Loucy (cell line): ENCODE measurements around the gene IFT122.

Experiments used
- H2AFZ ChIP-seq: fragments of 200-600 bp; sonication (generic); 2 replicates; pipeline ENCODE4 v1.6.0; 2016; ENCODE audit warnings: antibody characterized with exemption, mild to moderate bottlenecking, low read length, moderate library complexity
- H3F3A ChIP-seq: fragments of 200-600 bp; 2 replicates; pipeline ENCODE4 v1.6.0; 2016; ENCODE audit warnings: antibody characterized with exemption, low read depth, mild to moderate bottlenecking
- H3K27me3 ChIP-seq: fragments of 200-600 bp; sonication (generic); 2 replicates; pipeline ENCODE4 v1.6.1; 2014; ENCODE audit warnings: low read length, mild to moderate bottlenecking; ENCODE audit not compliant: insufficient read depth, poor library complexity, severe bottlenecking
- H3K36me3 ChIP-seq: fragments of 200-600 bp; sonication (generic); 2 replicates; pipeline ENCODE4 v1.6.1; 2016; ENCODE audit warnings: low read length; ENCODE audit not compliant: insufficient read depth
- H3K4me1 ChIP-seq: fragments of 200-600 bp; sonication (generic); 2 replicates; pipeline ENCODE4 v1.5.1; 2014; ENCODE audit warnings: low read length, mild to moderate bottlenecking; ENCODE audit not compliant: insufficient read depth, poor library complexity, severe bottlenecking
- H3K4me2 ChIP-seq: fragments of 200-600 bp; sonication (generic); 2 replicates; pipeline ENCODE4 v1.6.0; 2014; ENCODE audit warnings: antibody characterized with exemption, low read length, low read depth, mild to moderate bottlenecking; ENCODE audit not compliant: poor library complexity, severe bottlenecking
- H3K4me3 ChIP-seq: fragments of 200-600 bp; sonication (generic); 2 replicates; pipeline ENCODE4 v1.5.1; 2014; ENCODE audit warnings: low read length, mild to moderate bottlenecking, mixed read lengths; ENCODE audit not compliant: poor library complexity, severe bottlenecking
- H3K79me2 ChIP-seq: fragments of 200-600 bp; sonication (generic); 2 replicates; pipeline ENCODE4 v1.6.1; 2014; ENCODE audit warnings: low read length; ENCODE audit not compliant: insufficient read depth
- H3K9ac ChIP-seq: fragments of 200-600 bp; sonication (generic); 2 replicates; pipeline ENCODE4 v1.6.0; 2014; ENCODE audit warnings: mild to moderate bottlenecking, low read depth, low read length, moderate library complexity; ENCODE audit not compliant: poor library complexity, severe bottlenecking
- H3K9me2 ChIP-seq: fragments of 200-600 bp; sonication (generic); replicated peaks from 2 replicates; pipeline ENCODE4 v1.6.1; 2016; ENCODE audit warnings: low read depth, low read length, mixed read lengths
- H3K9me3 ChIP-seq: fragments of 200-600 bp; sonication (generic); 2 replicates; pipeline ENCODE4 v1.6.1; 2014; ENCODE audit warnings: mild to moderate bottlenecking, antibody characterized with exemption, low read length, low read depth; ENCODE audit not compliant: insufficient read depth
- H4K20me1 ChIP-seq: fragments of 200-600 bp; sonication (generic); 2 replicates; pipeline ENCODE4 v1.6.0; 2014; ENCODE audit warnings: antibody characterized with exemption, low read length, mild to moderate bottlenecking; ENCODE audit not compliant: insufficient read depth, poor library complexity, severe bottlenecking
- EZH2phosphoT487 ChIP-seq: fragments of 200-600 bp; IDR thresholded peaks from 2 replicates; pipeline ENCODE4 v1.6.1; 2018; ENCODE audit warnings: antibody characterized with exemption, mild to moderate bottlenecking, moderate library complexity, borderline replicate concordance
- TF ChIP-seq, protein P1 (sequence below): fragments of 200-600 bp; sonication (generic); conservative IDR thresholded peaks from 2 replicates; pipeline ENCODE4 v1.5.1; 2014; ENCODE audit warnings: mild to moderate bottlenecking, antibody characterized with exemption, low read length

Gene IFT122

GRCh38 chr3:129555153-129555550 lies 115.1 kb downstream of the IFT122 start:
- no peaks in the 10 kb centered on the region for H4K20me1 ChIP-seq
- H3K27me3 ChIP-seq, result no peaks in the 10 kb centered on the region
- peaks cover 23% of the 10 kb centered on the region; the same call in 1 of the 2 replicates for H3K36me3 ChIP-seq
- H3K4me1 ChIP-seq, result peaks cover 15% of the 10 kb centered on the region
- H3K79me2 ChIP-seq, result no peaks in the 10 kb centered on the region
- H3K9me2 ChIP-seq, result no peaks in the 10 kb centered on the region
- TF ChIP-seq EZH2phosphoT487, result no peak
- TF ChIP-seq, protein P1, sequence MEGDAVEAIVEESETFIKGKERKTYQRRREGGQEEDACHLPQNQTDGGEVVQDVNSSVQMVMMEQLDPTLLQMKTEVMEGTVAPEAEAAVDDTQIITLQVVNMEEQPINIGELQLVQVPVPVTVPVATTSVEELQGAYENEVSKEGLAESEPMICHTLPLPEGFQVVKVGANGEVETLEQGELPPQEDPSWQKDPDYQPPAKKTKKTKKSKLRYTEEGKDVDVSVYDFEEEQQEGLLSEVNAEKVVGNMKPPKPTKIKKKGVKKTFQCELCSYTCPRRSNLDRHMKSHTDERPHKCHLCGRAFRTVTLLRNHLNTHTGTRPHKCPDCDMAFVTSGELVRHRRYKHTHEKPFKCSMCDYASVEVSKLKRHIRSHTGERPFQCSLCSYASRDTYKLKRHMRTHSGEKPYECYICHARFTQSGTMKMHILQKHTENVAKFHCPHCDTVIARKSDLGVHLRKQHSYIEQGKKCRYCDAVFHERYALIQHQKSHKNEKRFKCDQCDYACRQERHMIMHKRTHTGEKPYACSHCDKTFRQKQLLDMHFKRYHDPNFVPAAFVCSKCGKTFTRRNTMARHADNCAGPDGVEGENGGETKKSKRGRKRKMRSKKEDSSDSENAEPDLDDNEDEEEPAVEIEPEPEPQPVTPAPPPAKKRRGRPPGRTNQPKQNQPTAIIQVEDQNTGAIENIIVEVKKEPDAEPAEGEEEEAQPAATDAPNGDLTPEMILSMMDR, result no peak
- H3F3A ChIP-seq, result no peaks in the 10 kb centered on the region
- no peak overlapping the region for H2AFZ ChIP-seq
- H3K4me3 ChIP-seq, result no peak overlapping the region
- H3K9ac ChIP-seq, result no peak overlapping the region
- H3K9me3 ChIP-seq, result no peaks in the 10 kb centered on the region
- no peak overlapping the region for H3K4me2 ChIP-seq

DNA sequence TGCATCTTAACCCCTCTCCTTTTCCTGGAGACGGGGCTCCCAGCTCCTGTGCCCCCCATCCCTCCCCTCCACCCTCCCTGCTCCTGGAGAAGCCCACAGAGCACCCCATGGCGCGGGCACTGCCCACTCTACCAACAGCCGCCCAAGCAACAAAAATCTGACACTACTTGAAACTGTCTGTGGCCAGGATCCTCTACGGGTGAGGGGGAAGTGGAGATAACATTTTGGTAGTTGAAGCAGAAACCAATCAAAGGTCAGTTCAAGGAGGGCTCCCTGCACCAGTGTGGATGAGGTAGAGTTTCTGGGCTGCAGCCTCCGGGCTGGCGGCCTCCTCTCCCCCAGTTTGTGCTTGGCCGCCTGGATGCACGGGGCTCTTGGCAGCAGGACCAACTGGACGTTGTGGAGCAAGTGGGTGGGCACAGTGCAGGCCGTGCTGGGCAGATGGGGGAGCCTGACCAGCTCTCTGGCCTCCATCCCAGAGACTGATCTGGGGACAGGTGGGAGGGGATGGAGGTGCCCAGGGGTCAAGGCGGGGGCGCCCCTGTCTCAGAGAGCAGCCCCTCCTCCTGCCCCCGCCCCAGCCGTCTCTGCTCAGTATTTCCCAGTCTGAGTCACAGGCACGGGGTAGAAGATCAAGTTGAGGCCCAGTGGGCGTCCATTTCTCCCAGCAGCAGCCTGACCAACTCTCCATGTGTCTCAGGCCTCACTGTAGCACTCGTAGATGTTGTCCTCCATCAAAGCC lies 115.8 kb downstream of the IFT122 start:
- no peaks in the 10 kb centered on the region for H3K79me2 ChIP-seq
- no peak for TF ChIP-seq EZH2phosphoT487
- TF ChIP-seq, protein P1, result no peak
- no peak overlapping the region for H3K4me2 ChIP-seq
- no peaks in the 10 kb centered on the region for H3F3A ChIP-seq
- no peak overlapping the region for H3K4me3 ChIP-seq
- no peaks in the 10 kb centered on the region for H3K27me3 ChIP-seq
- H3K36me3 ChIP-seq, result peaks cover 23% of the 10 kb centered on the region; the same call in 1 of the 2 replicates
- no peaks in the 10 kb centered on the region for H3K9me3 ChIP-seq
- no peaks in the 10 kb centered on the region for H4K20me1 ChIP-seq
- H3K9ac ChIP-seq, result no peak overlapping the region
- peaks cover 15% of the 10 kb centered on the region for H3K4me1 ChIP-seq
- no peak overlapping the region for H2AFZ ChIP-seq
- H3K9me2 ChIP-seq, result no peaks in the 10 kb centered on the region

DNA sequence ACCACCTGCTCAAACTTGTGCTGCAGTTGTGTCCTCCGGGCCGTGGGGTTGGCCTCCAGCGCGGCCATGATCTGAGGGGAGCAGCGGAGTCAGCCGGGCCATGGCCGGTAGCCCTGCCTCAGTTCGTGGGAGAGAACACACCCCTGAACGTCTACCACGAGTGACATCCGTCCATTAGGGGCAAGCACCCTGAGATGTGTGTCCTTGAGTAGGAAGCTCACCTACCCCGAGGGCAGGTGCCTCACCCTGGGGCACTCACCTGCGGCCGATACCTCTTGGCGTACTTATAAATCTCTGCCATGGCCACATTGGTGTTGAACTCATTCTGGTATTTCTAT lies 116.3 kb downstream of the IFT122 start:
- H3K9ac ChIP-seq, result no peak overlapping the region
- H3K4me3 ChIP-seq, result no peak overlapping the region
- no peaks in the 10 kb centered on the region for H3K27me3 ChIP-seq
- no peaks in the 10 kb centered on the region for H3K79me2 ChIP-seq
- H3K9me2 ChIP-seq, result no peaks in the 10 kb centered on the region
- no peak overlapping the region for H2AFZ ChIP-seq
- H3F3A ChIP-seq, result no peaks in the 10 kb centered on the region
- TF ChIP-seq, protein P1, result no peak
- TF ChIP-seq EZH2phosphoT487, result no peak
- H3K36me3 ChIP-seq, result peaks cover 23% of the 10 kb centered on the region; the same call in 1 of the 2 replicates
- H3K4me2 ChIP-seq, result no peak overlapping the region
- peaks cover 15% of the 10 kb centered on the region for H3K4me1 ChIP-seq
- no peaks in the 10 kb centered on the region for H3K9me3 ChIP-seq
- H4K20me1 ChIP-seq, result no peaks in the 10 kb centered on the region
